HFFc6 (cell line): ENCODE data around the gene MRPS10. TPM values are rescaled to one million over a fixed set of nuclear protein-coding genes. Genes with fewer than 3 reads are reported as not detected.

Experiments used
- DNase-seq: peaks from one replicate; pipeline ENCODE4 v3.0.0-alpha.2; 2018
- H3K27ac Mint-ChIP-seq: 2 replicates; pipeline ENCODE4 v1.8.0; 2020; ENCODE audit warnings: mild to moderate bottlenecking, mixed read lengths
- H3K27me3 Mint-ChIP-seq: 2 replicates; pipeline ENCODE4 v1.8.0; 2021; ENCODE audit warnings: mild to moderate bottlenecking, moderate library complexity, mixed read lengths; ENCODE audit not compliant: insufficient read depth
- H3K36me3 Mint-ChIP-seq: 2 replicates; pipeline ENCODE4 v1.8.0; 2021; ENCODE audit warnings: low read depth, mixed read lengths
- H3K4me1 Mint-ChIP-seq: 2 replicates; pipeline ENCODE4 v1.8.0; 2020; ENCODE audit warnings: low read depth, mixed read lengths
- H3K4me3 Mint-ChIP-seq: 2 replicates; pipeline ENCODE4 v1.8.0; 2020; ENCODE audit warnings: mild to moderate bottlenecking, moderate library complexity, mixed read lengths
- H3K9me3 Mint-ChIP-seq: 2 replicates; pipeline ENCODE4 v1.8.0; 2020; ENCODE audit warnings: mild to moderate bottlenecking, mixed read lengths
- CTCF ChIP-seq: fragments of 200-600 bp; sonication (generic); IDR thresholded peaks from 2 replicates; pipeline ENCODE4 v1.5.0; 2021; ENCODE audit warnings: antibody characterized with exemption, mild to moderate bottlenecking
- total RNA-seq, 6 experiments: library from RNA; stranded (reverse); fragmentation: NEBNext Ultra II Directional; extraction: Animal tissue kit (Norgen Biotek cat#: 25700); gene quantifications; 2 replicates in 1 of 6; 3 replicates in 5 of 6; pipeline ENCODE4 v1.2.3, GENCODE V29; 2021

MRPS10 gene
- total RNA-seq, 6 experiments from 2014 or later = 40.9 to 49.3 (median 43.8) TPM

- Mint-ChIP-seq H3K4me1 (peaks cover 51% of the 10 kb centered on the region), H3K4me3 (peak overlapping the region; percentile 80), H3K27me3 (peaks cover 10% of the 10 kb centered on the region), H3K36me3 (peaks cover 18% of the 10 kb centered on the region), H3K27ac (peak overlapping the region; percentile 97), H3K9me3 (no peaks in the 10 kb centered on the region)
- DNase-seq = peak; percentile 74
- TF ChIP-seq CTCF = no peak
Observed at GRCh38 chr6:42226161-42226611, 8.5 kb upstream of the MRPS10 start.

- 0 out of 2 replicates have a peak overlapping the region, but pooled peaks have one; percentile 10 for H3K4me3 Mint-ChIP-seq
- no peaks in the 10 kb centered on the region for H3K9me3 Mint-ChIP-seq
- peaks cover 10% of the 10 kb centered on the region for H3K27me3 Mint-ChIP-seq
- peak overlapping the region; percentile 97 for H3K27ac Mint-ChIP-seq
- peaks cover 54% of the 10 kb centered on the region for H3K4me1 Mint-ChIP-seq
- TF ChIP-seq CTCF = no peak
- no peak for DNase-seq
- H3K36me3 Mint-ChIP-seq = peaks cover 17% of the 10 kb centered on the region
Observed at GRCh38 chr6:42225419-42225818, 7.8 kb upstream of the MRPS10 start.

DNA sequence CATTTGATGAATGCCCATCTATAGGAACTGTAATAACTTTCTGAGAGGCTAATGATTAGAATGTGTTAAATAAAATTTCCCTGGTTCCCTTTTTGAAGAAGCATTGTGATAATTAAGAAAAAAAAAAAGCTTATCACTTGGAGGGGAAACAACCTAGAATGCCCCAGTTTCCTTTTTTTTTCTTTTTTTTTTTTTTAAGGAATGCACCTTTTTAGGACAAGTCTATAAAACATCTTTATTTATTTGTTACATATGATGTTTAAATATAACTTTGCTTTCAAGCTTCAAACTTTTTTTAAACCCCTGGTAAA is 7.3 kb upstream of the MRPS10 start:
- Mint-ChIP-seq H3K27ac (peak overlapping the region; percentile 80), H3K27me3 (peaks cover 10% of the 10 kb centered on the region), H3K9me3 (no peaks in the 10 kb centered on the region), H3K36me3 (peaks cover 14% of the 10 kb centered on the region), H3K4me3 (peak overlapping the region; percentile 73), H3K4me1 (peaks cover 50% of the 10 kb centered on the region)
- no peak for DNase-seq
- TF ChIP-seq CTCF = no peak

DNA sequence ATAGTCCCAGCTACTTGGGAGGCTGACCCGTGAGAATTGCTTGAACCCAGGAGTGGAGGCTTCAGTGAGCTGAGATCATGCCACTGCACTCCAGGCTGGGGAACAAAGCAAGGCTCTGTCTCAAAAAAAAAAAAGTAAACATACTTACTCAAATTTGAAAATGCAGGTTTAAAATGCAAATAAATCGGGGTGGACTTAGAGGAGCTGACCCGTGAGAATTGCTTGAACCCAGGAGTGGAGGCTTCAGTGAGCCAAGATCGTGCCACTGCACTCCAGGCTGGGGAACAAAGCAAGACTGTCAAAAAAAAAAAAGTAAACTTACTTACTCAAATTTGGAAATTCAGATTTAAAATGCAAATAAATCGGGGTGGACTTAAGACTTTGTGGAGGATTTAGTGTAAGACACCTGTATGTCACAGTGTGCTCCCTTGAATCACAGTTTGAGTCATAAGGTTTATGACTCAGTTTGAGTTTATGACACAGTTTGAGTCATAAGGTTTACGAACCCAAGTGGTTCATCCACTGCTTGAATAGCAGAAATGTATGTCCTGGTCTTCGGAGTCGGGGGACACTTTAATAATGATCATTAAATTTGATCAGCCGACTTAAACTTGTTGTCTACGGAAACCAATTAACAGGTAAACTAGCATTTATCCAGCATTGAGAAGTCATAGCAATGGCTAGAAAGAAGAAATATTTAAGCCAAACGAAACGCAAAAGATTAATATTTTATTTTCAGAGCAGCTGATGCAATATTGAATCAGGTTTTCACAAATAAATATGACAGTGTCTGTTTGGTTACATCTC is 6.8 kb upstream of the MRPS10 start:
- no peak for TF ChIP-seq CTCF
- Mint-ChIP-seq H3K27me3 (peaks cover 10% of the 10 kb centered on the region), H3K9me3 (no peaks in the 10 kb centered on the region), H3K27ac (peak overlapping the region; percentile 80), H3K36me3 (peaks cover 11% of the 10 kb centered on the region), H3K4me1 (peaks cover 50% of the 10 kb centered on the region), H3K4me3 (peak overlapping the region; percentile 73)
- DNase-seq = peak; percentile 91

- H3K4me1 Mint-ChIP-seq = peaks cover 45% of the 10 kb centered on the region
- TF ChIP-seq CTCF = no peak
- no peak for DNase-seq
- peaks cover 6% of the 10 kb centered on the region for H3K27me3 Mint-ChIP-seq
- H3K27ac Mint-ChIP-seq = peak overlapping the region; percentile 23; the same call in 1 of the 2 replicates
- peaks cover 3% of the 10 kb centered on the region for H3K36me3 Mint-ChIP-seq
- H3K9me3 Mint-ChIP-seq = no peaks in the 10 kb centered on the region
- H3K4me3 Mint-ChIP-seq = no peak overlapping the region
Observed at GRCh38 chr6:42222448-42222847, 4.8 kb upstream of the MRPS10 start.
